GM23338 (cell line): ENCODE data around the gene PIEZO2. TPM values are rescaled to one million over a fixed set of nuclear protein-coding genes. Genes with fewer than 3 reads are reported as not detected.

Source experiments
- ATAC-seq: fragments of 200-7000 bp; cut with Tn5 transposase; 3 replicates; pipeline ENCODE4 v1.9.1; 2020
- DNase-seq: peaks from one replicate; pipeline ENCODE4 v3.0.0-alpha.2; 2015; ENCODE audit warnings: low spot score
- H2AFZ ChIP-seq: fragments of 200-600 bp; sonication (generic); 2 replicates; pipeline ENCODE4 v1.8.0; 2016; ENCODE audit warnings: antibody characterized with exemption, mild to moderate bottlenecking, moderate library complexity
- H3F3A ChIP-seq: fragments of 200-600 bp; sonication (generic); replicated peaks from 2 replicates; pipeline ENCODE4 v1.8.0; 2017; ENCODE audit warnings: antibody characterized with exemption, mixed run types, low read depth
- H3K27ac ChIP-seq: fragments of 200-600 bp; sonication (generic); 2 replicates; pipeline ENCODE4 v1.6.1; 2016; ENCODE audit warnings: low read depth
- H3K27me3 ChIP-seq: fragments of 200-600 bp; sonication (generic); 2 replicates; pipeline ENCODE4 v1.8.0; 2016; ENCODE audit warnings: mild to moderate bottlenecking, mixed run types, moderate library complexity; ENCODE audit not compliant: insufficient read depth
- H3K36me3 ChIP-seq: fragments of 200-600 bp; sonication (generic); 2 replicates; pipeline ENCODE4 v1.8.0; 2016; ENCODE audit warnings: mild to moderate bottlenecking; ENCODE audit not compliant: insufficient read depth
- H3K4me1 ChIP-seq: fragments of 200-600 bp; sonication (generic); 2 replicates; pipeline ENCODE4 v1.8.0; 2016; ENCODE audit warnings: mild to moderate bottlenecking, moderate library complexity; ENCODE audit not compliant: insufficient read depth
- H3K4me2 ChIP-seq: fragments of 200-600 bp; sonication (generic); 2 replicates; pipeline ENCODE4 v1.7.1; 2017; ENCODE audit warnings: mixed run types
- H3K4me3 ChIP-seq: fragments of 200-600 bp; sonication (generic); 2 replicates; pipeline ENCODE4 v1.6.1; 2016; ENCODE audit warnings: mixed run types
- H3K79me2 ChIP-seq: fragments of 200-600 bp; sonication (generic); replicated peaks from 2 replicates; pipeline ENCODE4 v1.8.0; 2017; ENCODE audit warnings: mild to moderate bottlenecking; ENCODE audit not compliant: insufficient read depth
- H3K9me2 ChIP-seq: fragments of 200-600 bp; sonication (generic); 2 replicates; pipeline ENCODE4 v1.8.0; 2017; ENCODE audit not compliant: insufficient read depth
- H4K20me1 ChIP-seq: fragments of 200-600 bp; sonication (generic); replicated peaks from 2 replicates; pipeline ENCODE4 v1.8.0; 2017; ENCODE audit warnings: mild to moderate bottlenecking; ENCODE audit not compliant: insufficient read depth
- H3K27ac Mint-ChIP-seq: 2 replicates; pipeline ENCODE4 v1.8.0; 2020; ENCODE audit warnings: inconsistent platforms, mild to moderate bottlenecking, moderate library complexity, mixed read lengths
- H3K27me3 Mint-ChIP-seq: 3 replicates; pipeline ENCODE4 v1.8.0; 2022; ENCODE audit warnings: low read depth, mild to moderate bottlenecking, moderate library complexity, mixed read lengths, inconsistent platforms; ENCODE audit not compliant: insufficient read depth, poor library complexity
- H3K36me3 Mint-ChIP-seq: 3 replicates; pipeline ENCODE4 v1.8.0; 2021; ENCODE audit warnings: low read depth, mild to moderate bottlenecking, inconsistent platforms, moderate library complexity, mixed read lengths
- H3K4me1 Mint-ChIP-seq: 3 replicates; pipeline ENCODE4 v1.8.0; 2020; ENCODE audit warnings: mild to moderate bottlenecking, inconsistent platforms, mixed read lengths
- H3K4me3 Mint-ChIP-seq: 3 replicates; pipeline ENCODE4 v1.8.0; 2021; ENCODE audit warnings: moderate library complexity, mild to moderate bottlenecking, inconsistent platforms, mixed read lengths
- H3K9me3 Mint-ChIP-seq: 3 replicates; pipeline ENCODE4 v1.8.0; 2020; ENCODE audit warnings: moderate library complexity, mild to moderate bottlenecking, inconsistent platforms, mixed read lengths
- CREB1 ChIP-seq: fragments of 250-450 bp; sonication (Bioruptor Pico); IDR thresholded peaks from 2 replicates; pipeline ENCODE4 v1.5.0; 2020; ENCODE audit warnings: low read depth, mild to moderate bottlenecking, moderate library complexity
- EZH2 ChIP-seq: fragments of 200-600 bp; sonication (generic); IDR thresholded peaks from one replicate; pipeline ENCODE4 v1.8.0; 2017; ENCODE audit warnings: antibody characterized with exemption, mild to moderate bottlenecking, low read depth; ENCODE audit not compliant: unreplicated experiment
- EZH2phosphoT487 ChIP-seq: fragments of 200-600 bp; sonication (generic); IDR thresholded peaks from one replicate; pipeline ENCODE4 v1.8.1; 2018; ENCODE audit warnings: antibody characterized with exemption; ENCODE audit not compliant: unreplicated experiment
- JUNB ChIP-seq: IDR thresholded peaks from one replicate; pipeline ENCODE4 v1.6.1; 2016; ENCODE audit warnings: antibody characterized with exemption; ENCODE audit not compliant: unreplicated experiment
- NANOG ChIP-seq: IDR thresholded peaks from 2 replicates; pipeline ENCODE4 v1.6.1; 2016; ENCODE audit warnings: antibody characterized with exemption, borderline replicate concordance
- POLR2AphosphoS5 ChIP-seq: IDR thresholded peaks from 2 replicates; pipeline ENCODE4 v1.6.1; 2016; ENCODE audit warnings: antibody characterized with exemption, low read depth
- STAT1 ChIP-seq: IDR thresholded peaks from one replicate; pipeline ENCODE4 v1.6.1; 2016; ENCODE audit warnings: antibody characterized with exemption; ENCODE audit not compliant: unreplicated experiment
- ZNF114 ChIP-seq: fragments of 250-450 bp; sonication (Bioruptor Pico); IDR thresholded peaks from 2 replicates; pipeline ENCODE4 v1.5.0; 2020; ENCODE audit warnings: mild to moderate bottlenecking, moderate library complexity
- ZNF331 ChIP-seq: fragments of 250-450 bp; sonication (Bioruptor Pico); IDR thresholded peaks from 2 replicates; pipeline ENCODE4 v1.5.0; 2020; ENCODE audit warnings: low read depth, mild to moderate bottlenecking, moderate library complexity
- polyA plus RNA-seq: library from polyadenylated mRNA; unstranded; fragments of >200 nt; fragmentation: Nextera tagmentation; extraction: Ambion mirVana; gene quantifications from 2 replicates; pipeline ENCODE4 v1.2.1, GENCODE V29; 2016
- total RNA-seq: library from RNA; depleted of rRNA; stranded (reverse); fragments of >200 nt; shearing (Covaris generic); gene quantifications from 2 replicates; pipeline ENCODE4 v1.2.3, GENCODE V29; 2014
- TF ChIP-seq, protein P1 (sequence below): IDR thresholded peaks from one replicate; pipeline ENCODE4 v1.6.1; 2018; ENCODE audit warnings: antibody characterized with exemption; ENCODE audit not compliant: unreplicated experiment
- TF ChIP-seq, protein P2 (sequence below), 2 experiments: fragments of 200-600 bp in 1 of 2; sonication (generic) in 1 of 2; conservative IDR thresholded peaks; 2 replicates each; pipeline versions ENCODE4 v1.5.1 to v1.6.1; 2016 to 2017; ENCODE audit warnings: antibody characterized with exemption in 2 of 2, low read depth in 2 of 2, mild to moderate bottlenecking in 2 of 2, moderate library complexity in 1 of 2
- TF ChIP-seq, protein P3 (sequence below): fragments of 250-450 bp; sonication (Bioruptor Pico); IDR thresholded peaks from 2 replicates; pipeline ENCODE4 v1.5.0; 2020; ENCODE audit warnings: mild to moderate bottlenecking, moderate library complexity
- TF ChIP-seq, protein P4 (sequence below): IDR thresholded peaks from 2 replicates; pipeline ENCODE4 v1.6.1; 2016; ENCODE audit warnings: antibody characterized with exemption

The PIEZO2 gene
- total and polyA plus RNA-seq, 2 experiments from 2014 or later: 4.8 to 8.2 TPM

DNA sequence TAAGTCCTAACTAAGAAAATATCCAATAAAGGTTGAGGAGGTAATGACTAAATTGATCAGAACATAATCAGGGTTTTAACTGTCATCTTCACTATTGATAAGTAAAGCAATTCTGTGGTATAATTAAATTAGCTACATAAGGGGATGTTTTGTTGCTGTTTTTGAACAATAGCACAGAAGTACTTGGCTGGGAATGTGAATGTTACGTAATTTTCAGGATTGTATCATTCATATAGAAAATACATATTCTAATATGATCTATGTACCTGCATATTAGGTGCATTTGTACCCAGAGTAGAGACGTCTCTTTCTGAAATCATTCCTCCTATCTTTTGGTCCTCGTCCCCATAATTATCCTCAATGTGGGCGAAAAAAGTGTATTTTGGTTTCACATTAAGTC lies 109.0 kb downstream of the PIEZO2 start:
- no peaks in the 10 kb centered on the region for H4K20me1 ChIP-seq
- H3K27me3 ChIP-seq: no peaks in the 10 kb centered on the region
- peaks cover 2% of the 10 kb centered on the region; the same call in 1 of the 2 replicates for H3K4me1 ChIP-seq
- peaks cover 2% of the 10 kb centered on the region; the same call in 2 of the 3 replicates for H3K36me3 Mint-ChIP-seq
- peaks cover 21% of the 10 kb centered on the region for H3K4me1 Mint-ChIP-seq
- H3K9me2 ChIP-seq: no peaks in the 10 kb centered on the region
- no peak overlapping the region for H3K4me3 Mint-ChIP-seq
- H3K4me2 ChIP-seq: no peak overlapping the region
- no peak overlapping the region for H3K27ac Mint-ChIP-seq
- no peak overlapping the region for H2AFZ ChIP-seq
- H3K27me3 Mint-ChIP-seq: no peaks in the 10 kb centered on the region
- no peak overlapping the region for H3K27ac ChIP-seq
- no peaks in the 10 kb centered on the region for H3K9me3 Mint-ChIP-seq
- H3K36me3 ChIP-seq: no peaks in the 10 kb centered on the region
- no peaks in the 10 kb centered on the region for H3F3A ChIP-seq
- H3K4me3 ChIP-seq: no peak overlapping the region
- DNase-seq (no peak), ATAC-seq (no peak)
- H3K79me2 ChIP-seq: no peaks in the 10 kb centered on the region
- TF ChIP-seq CREB1 (CRISPR knock-in tag) (no peak), ZNF114 (CRISPR knock-in tag) (no peak), EZH2 (no peak), NANOG (no peak), STAT1 (no peak), POLR2AphosphoS5 (no peak), ZNF331 (no peak), JUNB (no peak), EZH2phosphoT487 (no peak)
- TF ChIP-seq, protein P1, sequence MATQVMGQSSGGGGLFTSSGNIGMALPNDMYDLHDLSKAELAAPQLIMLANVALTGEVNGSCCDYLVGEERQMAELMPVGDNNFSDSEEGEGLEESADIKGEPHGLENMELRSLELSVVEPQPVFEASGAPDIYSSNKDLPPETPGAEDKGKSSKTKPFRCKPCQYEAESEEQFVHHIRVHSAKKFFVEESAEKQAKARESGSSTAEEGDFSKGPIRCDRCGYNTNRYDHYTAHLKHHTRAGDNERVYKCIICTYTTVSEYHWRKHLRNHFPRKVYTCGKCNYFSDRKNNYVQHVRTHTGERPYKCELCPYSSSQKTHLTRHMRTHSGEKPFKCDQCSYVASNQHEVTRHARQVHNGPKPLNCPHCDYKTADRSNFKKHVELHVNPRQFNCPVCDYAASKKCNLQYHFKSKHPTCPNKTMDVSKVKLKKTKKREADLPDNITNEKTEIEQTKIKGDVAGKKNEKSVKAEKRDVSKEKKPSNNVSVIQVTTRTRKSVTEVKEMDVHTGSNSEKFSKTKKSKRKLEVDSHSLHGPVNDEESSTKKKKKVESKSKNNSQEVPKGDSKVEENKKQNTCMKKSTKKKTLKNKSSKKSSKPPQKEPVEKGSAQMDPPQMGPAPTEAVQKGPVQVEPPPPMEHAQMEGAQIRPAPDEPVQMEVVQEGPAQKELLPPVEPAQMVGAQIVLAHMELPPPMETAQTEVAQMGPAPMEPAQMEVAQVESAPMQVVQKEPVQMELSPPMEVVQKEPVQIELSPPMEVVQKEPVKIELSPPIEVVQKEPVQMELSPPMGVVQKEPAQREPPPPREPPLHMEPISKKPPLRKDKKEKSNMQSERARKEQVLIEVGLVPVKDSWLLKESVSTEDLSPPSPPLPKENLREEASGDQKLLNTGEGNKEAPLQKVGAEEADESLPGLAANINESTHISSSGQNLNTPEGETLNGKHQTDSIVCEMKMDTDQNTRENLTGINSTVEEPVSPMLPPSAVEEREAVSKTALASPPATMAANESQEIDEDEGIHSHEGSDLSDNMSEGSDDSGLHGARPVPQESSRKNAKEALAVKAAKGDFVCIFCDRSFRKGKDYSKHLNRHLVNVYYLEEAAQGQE: no peak
- TF ChIP-seq, protein P2, sequence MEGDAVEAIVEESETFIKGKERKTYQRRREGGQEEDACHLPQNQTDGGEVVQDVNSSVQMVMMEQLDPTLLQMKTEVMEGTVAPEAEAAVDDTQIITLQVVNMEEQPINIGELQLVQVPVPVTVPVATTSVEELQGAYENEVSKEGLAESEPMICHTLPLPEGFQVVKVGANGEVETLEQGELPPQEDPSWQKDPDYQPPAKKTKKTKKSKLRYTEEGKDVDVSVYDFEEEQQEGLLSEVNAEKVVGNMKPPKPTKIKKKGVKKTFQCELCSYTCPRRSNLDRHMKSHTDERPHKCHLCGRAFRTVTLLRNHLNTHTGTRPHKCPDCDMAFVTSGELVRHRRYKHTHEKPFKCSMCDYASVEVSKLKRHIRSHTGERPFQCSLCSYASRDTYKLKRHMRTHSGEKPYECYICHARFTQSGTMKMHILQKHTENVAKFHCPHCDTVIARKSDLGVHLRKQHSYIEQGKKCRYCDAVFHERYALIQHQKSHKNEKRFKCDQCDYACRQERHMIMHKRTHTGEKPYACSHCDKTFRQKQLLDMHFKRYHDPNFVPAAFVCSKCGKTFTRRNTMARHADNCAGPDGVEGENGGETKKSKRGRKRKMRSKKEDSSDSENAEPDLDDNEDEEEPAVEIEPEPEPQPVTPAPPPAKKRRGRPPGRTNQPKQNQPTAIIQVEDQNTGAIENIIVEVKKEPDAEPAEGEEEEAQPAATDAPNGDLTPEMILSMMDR (conservative IDR thresholded peaks at IDR 0.05; ENCODE audit: low read depth in 2 of 2): no peak
- TF ChIP-seq, protein P3, sequence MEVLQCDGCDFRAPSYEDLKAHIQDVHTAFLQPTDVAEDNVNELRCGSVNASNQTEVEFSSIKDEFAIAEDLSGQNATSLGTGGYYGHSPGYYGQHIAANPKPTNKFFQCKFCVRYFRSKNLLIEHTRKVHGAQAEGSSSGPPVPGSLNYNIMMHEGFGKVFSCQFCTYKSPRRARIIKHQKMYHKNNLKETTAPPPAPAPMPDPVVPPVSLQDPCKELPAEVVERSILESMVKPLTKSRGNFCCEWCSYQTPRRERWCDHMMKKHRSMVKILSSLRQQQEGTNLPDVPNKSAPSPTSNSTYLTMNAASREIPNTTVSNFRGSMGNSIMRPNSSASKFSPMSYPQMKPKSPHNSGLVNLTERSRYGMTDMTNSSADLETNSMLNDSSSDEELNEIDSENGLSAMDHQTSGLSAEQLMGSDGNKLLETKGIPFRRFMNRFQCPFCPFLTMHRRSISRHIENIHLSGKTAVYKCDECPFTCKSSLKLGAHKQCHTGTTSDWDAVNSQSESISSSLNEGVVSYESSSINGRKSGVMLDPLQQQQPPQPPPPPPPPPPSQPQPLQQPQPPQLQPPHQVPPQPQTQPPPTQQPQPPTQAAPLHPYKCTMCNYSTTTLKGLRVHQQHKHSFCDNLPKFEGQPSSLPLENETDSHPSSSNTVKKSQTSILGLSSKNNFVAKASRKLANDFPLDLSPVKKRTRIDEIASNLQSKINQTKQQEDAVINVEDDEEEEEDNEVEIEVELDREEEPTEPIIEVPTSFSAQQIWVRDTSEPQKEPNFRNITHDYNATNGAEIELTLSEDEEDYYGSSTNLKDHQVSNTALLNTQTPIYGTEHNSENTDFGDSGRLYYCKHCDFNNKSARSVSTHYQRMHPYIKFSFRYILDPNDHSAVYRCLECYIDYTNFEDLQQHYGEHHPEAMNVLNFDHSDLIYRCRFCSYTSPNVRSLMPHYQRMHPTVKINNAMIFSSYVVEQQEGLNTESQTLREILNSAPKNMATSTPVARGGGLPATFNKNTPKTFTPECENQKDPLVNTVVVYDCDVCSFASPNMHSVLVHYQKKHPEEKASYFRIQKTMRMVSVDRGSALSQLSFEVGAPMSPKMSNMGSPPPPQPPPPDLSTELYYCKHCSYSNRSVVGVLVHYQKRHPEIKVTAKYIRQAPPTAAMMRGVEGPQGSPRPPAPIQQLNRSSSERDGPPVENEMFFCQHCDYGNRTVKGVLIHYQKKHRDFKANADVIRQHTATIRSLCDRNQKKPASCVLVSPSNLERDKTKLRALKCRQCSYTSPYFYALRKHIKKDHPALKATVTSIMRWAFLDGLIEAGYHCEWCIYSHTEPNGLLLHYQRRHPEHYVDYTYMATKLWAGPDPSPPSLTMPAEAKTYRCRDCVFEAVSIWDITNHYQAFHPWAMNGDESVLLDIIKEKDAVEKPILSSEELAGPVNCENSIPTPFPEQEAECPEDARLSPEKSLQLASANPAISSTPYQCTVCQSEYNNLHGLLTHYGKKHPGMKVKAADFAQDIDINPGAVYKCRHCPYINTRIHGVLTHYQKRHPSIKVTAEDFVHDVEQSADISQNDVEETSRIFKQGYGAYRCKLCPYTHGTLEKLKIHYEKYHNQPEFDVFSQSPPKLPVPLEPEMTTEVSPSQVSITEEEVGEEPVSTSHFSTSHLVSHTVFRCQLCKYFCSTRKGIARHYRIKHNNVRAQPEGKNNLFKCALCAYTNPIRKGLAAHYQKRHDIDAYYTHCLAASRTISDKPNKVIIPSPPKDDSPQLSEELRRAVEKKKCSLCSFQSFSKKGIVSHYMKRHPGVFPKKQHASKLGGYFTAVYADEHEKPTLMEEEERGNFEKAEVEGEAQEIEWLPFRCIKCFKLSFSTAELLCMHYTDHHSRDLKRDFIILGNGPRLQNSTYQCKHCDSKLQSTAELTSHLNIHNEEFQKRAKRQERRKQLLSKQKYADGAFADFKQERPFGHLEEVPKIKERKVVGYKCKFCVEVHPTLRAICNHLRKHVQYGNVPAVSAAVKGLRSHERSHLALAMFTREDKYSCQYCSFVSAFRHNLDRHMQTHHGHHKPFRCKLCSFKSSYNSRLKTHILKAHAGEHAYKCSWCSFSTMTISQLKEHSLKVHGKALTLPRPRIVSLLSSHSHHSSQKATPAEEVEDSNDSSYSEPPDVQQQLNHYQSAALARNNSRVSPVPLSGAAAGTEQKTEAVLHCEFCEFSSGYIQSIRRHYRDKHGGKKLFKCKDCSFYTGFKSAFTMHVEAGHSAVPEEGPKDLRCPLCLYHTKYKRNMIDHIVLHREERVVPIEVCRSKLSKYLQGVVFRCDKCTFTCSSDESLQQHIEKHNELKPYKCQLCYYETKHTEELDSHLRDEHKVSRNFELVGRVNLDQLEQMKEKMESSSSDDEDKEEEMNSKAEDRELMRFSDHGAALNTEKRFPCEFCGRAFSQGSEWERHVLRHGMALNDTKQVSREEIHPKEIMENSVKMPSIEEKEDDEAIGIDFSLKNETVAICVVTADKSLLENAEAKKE: no peak
- TF ChIP-seq, protein P4, sequence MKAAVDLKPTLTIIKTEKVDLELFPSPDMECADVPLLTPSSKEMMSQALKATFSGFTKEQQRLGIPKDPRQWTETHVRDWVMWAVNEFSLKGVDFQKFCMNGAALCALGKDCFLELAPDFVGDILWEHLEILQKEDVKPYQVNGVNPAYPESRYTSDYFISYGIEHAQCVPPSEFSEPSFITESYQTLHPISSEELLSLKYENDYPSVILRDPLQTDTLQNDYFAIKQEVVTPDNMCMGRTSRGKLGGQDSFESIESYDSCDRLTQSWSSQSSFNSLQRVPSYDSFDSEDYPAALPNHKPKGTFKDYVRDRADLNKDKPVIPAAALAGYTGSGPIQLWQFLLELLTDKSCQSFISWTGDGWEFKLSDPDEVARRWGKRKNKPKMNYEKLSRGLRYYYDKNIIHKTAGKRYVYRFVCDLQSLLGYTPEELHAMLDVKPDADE: no peak
